NCI-H1092 (cell line): ENCODE results near the gene AHI1.
A peak's percentile ranks its signal among the peaks of the same experiment; 100 is the strongest.

Source experiments
- DNase-seq: peaks from one replicate; lab custom pipeline; 2025; lab: John Stamatoyannopoulos, UW

AHI1 gene

DNA sequence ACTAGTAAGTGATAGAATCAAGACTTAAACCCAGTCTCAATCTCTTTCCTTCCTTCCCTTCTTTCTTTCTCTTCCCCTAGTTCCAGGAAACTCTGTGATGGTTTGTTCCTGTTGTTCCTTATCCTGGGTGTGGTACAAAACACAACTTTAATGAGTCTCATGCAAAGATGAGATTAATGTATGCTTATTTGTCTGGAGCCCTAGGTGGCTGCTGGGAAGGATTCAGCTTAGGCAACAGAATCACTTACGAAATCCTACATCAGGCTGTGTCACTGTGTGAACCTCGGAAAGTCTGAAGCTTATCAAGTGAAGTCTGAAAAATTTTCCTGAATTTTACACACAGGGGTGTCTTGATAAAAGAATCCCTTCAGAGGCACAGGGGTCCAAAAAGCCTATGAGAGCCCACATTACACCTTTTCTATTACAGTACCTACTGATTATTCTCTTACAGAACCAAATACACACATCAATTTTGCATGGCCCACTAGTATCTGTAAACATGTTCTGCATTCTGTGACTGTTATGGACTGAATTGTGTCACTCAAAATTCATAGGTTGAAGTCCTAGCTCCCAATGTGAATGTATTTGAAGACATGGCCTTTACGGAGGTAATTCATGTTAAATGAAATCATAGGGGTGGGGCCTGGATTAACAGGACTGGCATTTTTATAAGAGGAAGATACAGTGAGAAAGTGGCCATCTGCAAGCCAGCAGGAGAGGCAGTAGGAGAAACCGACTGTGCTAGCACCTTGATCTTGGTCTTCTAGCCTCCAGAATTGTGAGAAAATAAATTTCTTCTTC, 171.7 kb downstream of the AHI1 start:
- no peak for DNase-seq

DNA sequence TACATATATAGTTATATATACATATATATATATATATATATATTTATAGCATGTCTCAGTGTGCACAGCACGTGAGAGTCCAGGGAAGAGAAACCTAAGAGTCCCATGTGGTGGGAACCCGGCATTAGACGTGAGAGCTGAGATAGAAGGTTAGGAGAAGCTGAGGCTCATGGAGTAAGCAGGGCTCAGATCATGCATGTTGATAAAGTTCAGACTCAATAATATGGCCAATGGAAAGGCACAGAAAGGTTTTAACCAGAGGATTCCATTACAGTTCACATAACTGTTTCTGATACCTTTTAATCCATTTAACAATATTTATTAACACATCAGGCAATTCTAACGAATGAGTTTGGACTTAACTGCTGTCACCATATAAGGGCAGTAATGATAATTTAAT, 173.0 kb downstream of the AHI1 start:
- no peak for DNase-seq

- DNase-seq, result no peak
Observed at GRCh38 chr6:135323979-135324378, 173.6 kb downstream of the AHI1 start.

DNA sequence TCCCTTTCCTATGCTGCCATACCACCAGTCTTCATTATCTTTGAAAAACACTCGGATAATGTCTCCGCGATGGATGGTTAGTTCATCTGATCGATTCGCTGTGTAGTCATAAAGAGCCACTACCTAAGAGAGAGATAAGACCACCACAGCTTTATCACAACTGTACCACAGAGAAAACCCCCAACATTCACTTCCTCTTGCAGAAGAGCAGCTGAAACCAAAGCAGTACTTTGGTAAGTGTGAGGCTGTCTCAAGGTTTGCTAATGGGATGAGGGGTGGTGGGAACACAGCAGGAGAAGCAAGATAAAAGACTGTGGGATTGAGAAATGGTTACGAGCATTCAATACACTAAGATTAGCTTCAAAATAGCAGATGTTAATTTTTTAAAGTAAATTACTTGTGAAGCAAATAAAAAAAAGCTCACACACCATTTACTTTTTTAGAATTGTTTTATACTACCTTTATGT, 174.3 kb downstream of the AHI1 start:
- no peak for DNase-seq

GRCh38 chr6:135322427-135323201, 174.9 kb downstream of the AHI1 start:
- no peak for DNase-seq

GRCh38 chr6:135320721-135321621, 176.6 kb downstream of the AHI1 start:
- no peak for DNase-seq

DNA sequence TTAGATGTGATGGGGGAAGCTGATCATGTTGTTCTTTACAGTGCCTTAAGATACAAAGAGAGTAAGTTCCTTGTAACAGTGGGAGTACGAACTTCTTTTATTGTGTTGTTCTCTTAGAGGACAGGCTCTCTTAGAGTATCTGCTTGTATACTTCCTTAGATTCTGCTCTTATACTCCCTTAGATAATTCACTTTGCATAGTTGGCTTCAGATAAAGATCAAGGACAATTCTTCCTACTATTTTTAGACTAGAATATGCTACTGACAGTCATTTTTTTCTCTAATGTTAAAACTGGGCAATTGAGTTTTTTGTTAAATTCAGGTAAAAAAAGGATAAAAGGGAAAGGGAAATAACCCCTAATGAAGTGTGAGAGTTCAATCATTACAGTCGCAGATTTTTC, 177.7 kb downstream of the AHI1 start:
- no peak for DNase-seq

- no peak for DNase-seq
Observed at GRCh38 chr6:135318738-135319469, 178.6 kb downstream of the AHI1 start.

GRCh38 chr6:135314543-135314942, 183.0 kb downstream of the AHI1 start:
- DNase-seq, result no peak

DNA sequence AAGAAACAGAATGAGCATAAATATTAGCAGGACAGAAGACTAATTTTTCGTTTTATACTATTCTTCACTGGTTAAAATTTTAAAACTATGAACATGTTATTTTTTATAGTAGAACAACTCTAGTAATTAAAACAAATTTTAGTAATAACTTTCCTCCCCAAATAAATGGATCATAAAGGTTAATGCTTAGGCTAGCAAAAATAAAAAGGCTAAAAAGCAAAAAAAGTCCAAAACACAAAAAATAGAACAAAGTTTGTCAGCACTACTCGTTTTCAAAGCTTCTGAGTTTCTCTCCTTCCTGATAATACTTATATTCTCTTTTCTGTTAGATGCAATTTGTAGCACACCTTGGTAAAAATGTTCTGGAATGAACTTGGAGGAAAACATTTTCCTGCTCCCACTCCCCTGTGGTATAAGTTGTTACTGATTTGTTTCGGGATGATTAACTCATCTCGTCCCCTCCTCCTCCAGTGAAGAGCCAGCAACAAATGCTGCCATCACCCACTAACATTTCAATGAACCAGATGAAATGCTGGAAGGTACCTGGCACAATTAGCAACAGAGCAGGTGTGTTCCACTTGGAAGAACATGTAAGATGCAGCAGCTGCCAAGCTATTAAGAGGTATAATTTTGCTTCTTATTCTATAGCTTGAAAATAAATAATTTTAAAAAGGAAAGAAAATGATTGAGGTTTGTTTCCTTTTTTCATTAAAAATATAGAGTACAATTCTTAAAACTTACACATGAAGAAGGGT, 185.9 kb downstream of the AHI1 start:
- DNase-seq, result peak; percentile 5

- no peak for DNase-seq
Observed at GRCh38 chr6:135310291-135310690, 187.2 kb downstream of the AHI1 start.

DNA sequence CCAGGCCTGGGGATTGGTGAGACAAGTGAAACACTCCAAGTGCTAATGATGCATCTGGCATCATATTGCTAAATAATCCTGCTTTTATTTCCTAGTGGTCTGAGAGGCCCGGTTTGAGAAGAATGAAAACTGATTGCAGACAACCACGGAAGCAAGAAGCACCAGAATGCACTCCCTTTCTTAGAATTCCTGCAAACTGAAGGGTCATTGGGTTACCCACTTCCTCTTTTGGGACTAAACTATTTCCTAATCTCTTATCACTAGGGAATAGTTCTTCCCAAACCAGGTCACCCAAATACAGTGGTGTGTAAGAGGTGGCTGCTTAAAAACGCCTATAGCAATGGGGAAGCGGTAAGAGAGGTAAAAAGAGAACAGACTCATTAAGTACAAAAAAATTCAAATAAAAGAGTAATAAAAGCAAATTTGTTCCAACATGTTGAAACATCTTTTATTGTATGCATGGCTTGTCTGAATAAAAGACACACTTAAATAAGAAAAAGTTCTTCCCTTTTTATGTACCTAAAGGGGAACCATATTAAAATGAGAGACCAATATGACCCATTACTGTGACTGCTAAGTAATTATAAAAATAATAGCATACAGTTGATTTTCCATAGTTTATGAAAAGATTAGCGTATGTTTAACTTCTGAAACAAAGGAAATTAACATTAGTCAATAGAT, 190.7 kb downstream of the AHI1 start:
- no peak for DNase-seq

GRCh38 chr6:135306166-135306565, 191.4 kb downstream of the AHI1 start:
- no peak for DNase-seq

GRCh38 chr6:135305684-135306083, 191.9 kb downstream of the AHI1 start:
- no peak for DNase-seq

DNA sequence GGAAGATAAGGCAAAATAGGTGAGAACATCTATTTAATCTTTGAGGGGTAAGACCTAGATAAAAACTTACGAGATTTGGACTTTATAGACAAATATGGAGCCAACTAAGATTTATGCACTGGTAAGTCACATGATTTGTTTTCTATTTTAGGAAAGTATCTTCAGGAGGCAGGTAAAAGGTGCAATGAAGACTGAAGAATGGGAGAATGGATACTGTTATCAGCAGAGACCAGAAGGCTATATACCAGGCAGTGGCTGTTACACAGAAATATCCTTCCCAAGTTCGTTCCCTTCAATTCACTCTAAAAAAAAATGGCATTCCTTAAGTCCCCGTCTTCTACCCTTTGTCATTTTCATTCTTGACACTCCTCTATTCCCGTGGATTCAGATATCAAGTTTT, 192.7 kb downstream of the AHI1 start:
- no peak for DNase-seq

DNA sequence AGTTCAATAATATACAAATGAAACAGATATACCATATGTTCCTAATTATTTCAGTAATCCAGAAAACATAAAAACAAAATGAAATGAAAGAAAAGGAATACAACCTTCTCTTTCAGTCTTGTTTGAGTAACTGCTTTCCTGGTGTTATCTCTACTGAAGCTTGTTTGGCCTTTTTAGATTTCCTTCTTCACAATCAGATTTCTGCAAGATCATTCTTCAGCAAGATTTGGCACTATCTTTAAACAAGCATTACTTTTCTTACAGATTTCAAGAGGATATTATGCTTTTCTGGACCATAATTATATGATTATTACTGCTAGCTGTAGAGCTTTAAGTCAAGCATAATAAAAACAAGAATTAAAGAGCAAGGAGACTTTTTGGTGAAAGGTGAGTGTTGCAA, 196.2 kb downstream of the AHI1 start:
- DNase-seq, result no peak

GRCh38 chr6:135300576-135300975, 197.0 kb downstream of the AHI1 start:
- DNase-seq, result no peak

DNA sequence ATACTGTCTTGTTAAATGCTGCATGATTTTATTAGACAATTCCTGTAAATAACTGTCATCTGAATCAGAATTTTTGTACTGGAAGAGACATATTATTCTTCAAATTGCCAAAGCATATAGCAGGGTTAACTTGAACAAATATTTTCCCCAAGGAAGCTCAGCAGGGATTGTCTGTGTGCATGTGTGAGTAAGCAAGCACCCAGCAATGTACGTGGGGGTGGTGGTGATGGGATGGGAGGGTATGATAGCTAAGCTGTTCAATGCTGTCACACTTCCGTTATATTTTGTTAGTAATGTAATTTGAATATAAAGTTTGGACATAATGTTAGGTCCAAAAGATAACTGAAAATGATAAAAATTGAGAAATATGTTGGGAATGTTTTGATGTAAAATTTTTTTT, 198.3 kb downstream of the AHI1 start:
- DNase-seq, result no peak

GRCh38 chr6:135298455-135298854, 199.1 kb downstream of the AHI1 start:
- no peak for DNase-seq

DNA sequence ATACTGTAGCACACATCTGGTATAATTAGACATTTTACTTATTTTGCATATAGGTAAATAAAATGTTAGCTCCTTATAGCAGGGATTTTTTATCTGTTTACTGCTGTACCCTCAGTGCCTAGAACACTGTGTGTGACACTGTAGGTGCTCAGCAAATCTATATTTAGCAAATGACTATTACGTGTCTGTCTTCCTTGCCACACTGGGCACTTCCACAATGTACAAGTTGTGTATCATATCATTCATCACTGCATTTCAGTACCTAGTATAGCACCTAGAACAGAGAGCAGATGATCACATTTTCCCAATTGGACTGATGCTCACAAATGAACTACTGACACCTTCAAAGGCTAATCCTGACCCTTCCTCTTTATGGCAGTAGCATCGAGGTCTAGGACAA, 200.8 kb downstream of the AHI1 start:
- DNase-seq, result no peak
